ENCODE measurements around the gene GALNT18.

- TF ChIP-seq CTCF (IDR thresholded peaks at IDR 0.05) (no peak), POLR2AphosphoS5 (IDR thresholded peaks at IDR 0.05; ENCODE audit: insufficient read depth in 1 of 2, low read depth in 1 of 2) (no peak), POLR2A (IDR thresholded peaks at IDR 0.05) (no peak)
Measured at GRCh38 chr11:11409224-11409623, 212.6 kb downstream of the GALNT18 start.
